ENCODE results near the gene DNAJB6.

The DNAJB6 gene

DNA sequence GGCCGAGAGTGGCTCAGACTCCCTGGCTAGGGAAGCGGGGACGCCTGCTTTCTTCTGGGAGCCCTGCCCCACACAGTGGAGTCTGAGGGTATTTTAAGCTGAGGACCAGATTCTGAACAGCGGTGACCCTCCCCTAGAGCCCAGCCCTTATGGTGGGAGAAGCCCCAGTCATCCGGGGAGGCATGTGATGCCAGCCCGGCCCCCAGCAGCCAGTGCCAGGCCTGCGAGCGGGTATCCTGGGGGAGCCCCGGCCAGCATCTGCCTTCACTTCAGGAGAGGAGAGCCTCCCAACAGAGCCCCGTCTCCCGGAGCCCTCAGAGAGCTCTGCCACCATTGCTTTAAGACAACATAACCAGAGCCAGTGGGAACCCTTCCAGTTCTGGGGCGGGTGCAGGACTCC lies 41.5 kb upstream of the DNAJB6 start:
- CTCF ChIA-PET = no interaction called here
- POLR2A ChIA-PET = no interaction called here
- TF ChIP-seq, protein P1, sequence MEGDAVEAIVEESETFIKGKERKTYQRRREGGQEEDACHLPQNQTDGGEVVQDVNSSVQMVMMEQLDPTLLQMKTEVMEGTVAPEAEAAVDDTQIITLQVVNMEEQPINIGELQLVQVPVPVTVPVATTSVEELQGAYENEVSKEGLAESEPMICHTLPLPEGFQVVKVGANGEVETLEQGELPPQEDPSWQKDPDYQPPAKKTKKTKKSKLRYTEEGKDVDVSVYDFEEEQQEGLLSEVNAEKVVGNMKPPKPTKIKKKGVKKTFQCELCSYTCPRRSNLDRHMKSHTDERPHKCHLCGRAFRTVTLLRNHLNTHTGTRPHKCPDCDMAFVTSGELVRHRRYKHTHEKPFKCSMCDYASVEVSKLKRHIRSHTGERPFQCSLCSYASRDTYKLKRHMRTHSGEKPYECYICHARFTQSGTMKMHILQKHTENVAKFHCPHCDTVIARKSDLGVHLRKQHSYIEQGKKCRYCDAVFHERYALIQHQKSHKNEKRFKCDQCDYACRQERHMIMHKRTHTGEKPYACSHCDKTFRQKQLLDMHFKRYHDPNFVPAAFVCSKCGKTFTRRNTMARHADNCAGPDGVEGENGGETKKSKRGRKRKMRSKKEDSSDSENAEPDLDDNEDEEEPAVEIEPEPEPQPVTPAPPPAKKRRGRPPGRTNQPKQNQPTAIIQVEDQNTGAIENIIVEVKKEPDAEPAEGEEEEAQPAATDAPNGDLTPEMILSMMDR (IDR thresholded peaks at IDR 0.05; ENCODE audit: control extremely low read depth, extremely low read depth, low read depth, missing control alignments) = no peak
- DNase-seq (ENCODE audit: extremely low spot score) = no peak

DNA sequence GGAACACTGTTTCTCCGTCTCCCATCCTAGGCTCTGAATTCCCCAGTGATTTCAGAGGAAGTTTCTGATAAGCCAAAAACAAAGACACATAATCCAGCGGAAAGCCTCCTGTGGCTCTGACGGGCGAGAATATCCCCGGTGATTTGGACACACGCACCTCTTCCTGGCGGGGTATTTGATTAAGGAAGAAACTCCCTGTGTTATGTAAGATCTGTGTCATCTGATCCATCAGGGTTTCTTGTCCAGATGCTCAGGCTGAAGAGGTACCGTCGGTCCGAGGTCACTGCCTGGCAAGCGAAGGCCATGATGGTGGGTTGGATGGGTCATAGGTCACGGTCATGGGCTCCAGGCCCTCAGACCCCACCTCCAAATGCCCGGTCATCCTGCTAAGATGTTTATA lies 39.6 kb upstream of the DNAJB6 start:
- POLR2A ChIA-PET = no interaction called here
- CTCF ChIA-PET = no interaction called here

DNA sequence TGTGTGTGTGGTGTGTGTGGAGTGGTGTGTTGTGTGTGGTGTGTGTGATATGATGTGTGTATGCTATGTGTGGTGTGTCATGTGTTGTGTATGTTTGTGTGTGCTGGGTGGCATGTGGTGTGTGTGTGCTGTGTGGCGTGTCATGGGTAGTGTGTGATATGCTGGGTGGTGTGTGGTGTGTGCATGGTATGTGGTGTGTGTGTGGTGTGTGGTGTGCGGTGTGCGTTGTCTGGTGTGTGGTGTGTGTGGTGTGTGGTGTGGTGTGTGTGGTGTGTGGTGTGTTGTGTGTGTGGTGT lies 37.5 kb upstream of the DNAJB6 start:
- no peak for DNase-seq (ENCODE audit: extremely low spot score)
- ChIA-PET CTCF (no interaction called here), POLR2A (no interaction called here)
- TF ChIP-seq, protein P1 (IDR thresholded peaks at IDR 0.05; ENCODE audit: control extremely low read depth, extremely low read depth, low read depth, missing control alignments) = no peak

More for the DNA sequence above, 39.6 kb upstream of the DNAJB6 start:
- TF ChIP-seq, protein P1 (IDR thresholded peaks at IDR 0.05; ENCODE audit: control extremely low read depth, extremely low read depth, low read depth, missing control alignments) = no peak
- DNase-seq (ENCODE audit: extremely low spot score) = no peak

DNA sequence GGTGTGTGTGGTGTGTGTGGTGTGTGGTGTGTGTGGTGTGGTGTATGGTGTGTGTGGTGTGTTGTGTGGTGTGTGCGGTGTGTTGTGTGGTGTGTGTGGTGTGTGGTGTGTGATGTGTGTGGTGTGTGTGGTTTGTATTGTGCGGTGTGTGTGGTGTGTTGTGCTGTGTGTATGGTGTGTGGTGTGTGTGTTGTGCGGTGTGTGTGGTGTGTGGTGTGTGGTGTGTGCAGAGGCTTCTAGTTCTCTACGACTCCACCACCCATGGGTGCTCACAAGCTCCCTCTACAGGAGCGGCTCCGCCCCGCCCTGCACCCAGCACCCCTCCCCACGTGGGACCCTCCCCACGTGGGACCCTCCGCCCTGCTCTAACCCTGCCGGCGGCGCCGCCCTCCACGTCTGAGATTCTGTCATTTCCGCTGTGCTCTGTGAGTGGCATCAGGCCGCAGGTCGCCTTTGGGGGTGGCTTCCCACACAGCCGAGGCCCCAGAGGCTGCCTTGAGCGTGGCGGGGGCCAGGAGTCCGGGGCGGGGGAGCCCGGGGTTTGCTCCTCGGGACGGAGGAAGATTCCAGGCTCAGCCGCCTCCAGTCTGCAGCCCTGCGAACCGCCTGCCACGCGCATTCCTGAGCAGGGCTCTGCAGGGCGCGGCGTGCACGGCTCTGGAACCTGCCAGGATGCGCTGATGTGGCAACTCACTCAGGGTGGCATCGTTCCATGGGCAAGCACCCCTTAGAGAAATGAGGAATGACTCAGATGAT lies 37.0 kb upstream of the DNAJB6 start:
- ChIA-PET POLR2A (no interaction called here), CTCF (no interaction called here)
- TF ChIP-seq, protein P1 (IDR thresholded peaks at IDR 0.05; ENCODE audit: control extremely low read depth, extremely low read depth, low read depth, missing control alignments) = no peak
- no peak for DNase-seq (ENCODE audit: extremely low spot score)

DNA sequence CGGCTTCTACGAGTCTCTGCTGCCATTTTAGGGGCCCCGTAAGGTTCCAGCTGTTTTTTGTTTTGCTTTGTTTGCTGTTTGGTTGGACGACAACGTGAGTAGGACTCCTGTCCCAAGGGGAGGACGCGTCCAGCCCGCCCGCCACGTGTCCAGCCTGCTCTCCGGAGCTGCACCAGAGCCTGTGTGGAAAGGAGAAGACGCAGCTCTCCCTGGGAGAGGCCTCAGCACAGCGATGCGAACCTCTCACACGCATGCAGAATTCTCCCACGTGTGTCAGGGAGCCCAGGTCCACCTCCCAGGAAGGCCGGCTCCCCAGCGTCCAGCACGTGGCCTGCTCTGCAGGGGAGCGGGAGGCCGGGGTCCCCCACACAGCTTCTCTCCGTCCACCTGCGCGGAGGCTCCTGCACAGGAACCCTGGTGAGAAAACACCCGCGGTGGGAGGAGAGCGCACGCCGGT lies 36.4 kb upstream of the DNAJB6 start:
- TF ChIP-seq, protein P1 (IDR thresholded peaks at IDR 0.05; ENCODE audit: control extremely low read depth, extremely low read depth, low read depth, missing control alignments) = no peak
- no peak for DNase-seq (ENCODE audit: extremely low spot score)
- POLR2A ChIA-PET = no interaction called here
- CTCF ChIA-PET = no interaction called here

DNA sequence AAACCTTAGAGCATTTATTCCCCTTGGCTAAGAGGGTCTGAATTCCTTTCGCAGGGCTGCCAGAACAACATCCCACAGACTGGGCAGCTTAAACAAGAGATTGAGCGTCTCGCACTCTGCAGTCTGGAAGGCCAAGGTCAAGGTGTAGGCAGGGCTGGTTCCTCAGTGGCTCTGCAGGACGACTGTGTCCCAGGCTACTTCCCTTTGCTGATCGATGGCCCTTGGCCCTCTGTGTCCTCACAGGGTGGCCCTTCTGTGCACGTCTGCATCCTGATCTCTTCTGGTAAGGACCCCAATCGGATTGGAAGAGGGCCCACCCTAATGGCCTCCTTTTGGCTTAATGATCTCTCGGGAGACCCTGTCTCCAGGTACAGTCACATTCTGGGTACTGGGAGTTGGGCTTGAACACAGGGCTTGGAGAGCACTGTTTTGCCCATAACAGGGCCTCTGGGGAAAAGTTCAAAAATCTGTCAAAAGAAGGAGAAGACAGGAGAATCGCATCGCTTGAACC lies 35.1 kb upstream of the DNAJB6 start:
- TF ChIP-seq, protein P1 (IDR thresholded peaks at IDR 0.05; ENCODE audit: control extremely low read depth, extremely low read depth, low read depth, missing control alignments) = no peak
- DNase-seq (ENCODE audit: extremely low spot score) = no peak
- ChIA-PET CTCF (interaction anchor here (0.8 to 2.0 kb wide), 3 partner anchors 10 to 38 kb away, joined by 3 to 5 read pairs (median 4); no protein-coding TSS in a partner anchor), POLR2A (no interaction called here)
